Epithelial cell of alveolus of lung (primary cell): ENCODE measurements around the gene IL11RA. TPM values are rescaled to one million over a fixed set of nuclear protein-coding genes. Genes with fewer than 3 reads are reported as not detected.

Experiments used
- total RNA-seq: library from RNA; depleted of rRNA; stranded (reverse); fragments of >200 nt; gene quantifications from 2 replicates; pipeline ENCODE4 v1.2.1, GENCODE V29; 2015

The IL11RA gene
- 10.2 and 13.3 TPM in 2 replicates for total RNA-seq

DNA sequence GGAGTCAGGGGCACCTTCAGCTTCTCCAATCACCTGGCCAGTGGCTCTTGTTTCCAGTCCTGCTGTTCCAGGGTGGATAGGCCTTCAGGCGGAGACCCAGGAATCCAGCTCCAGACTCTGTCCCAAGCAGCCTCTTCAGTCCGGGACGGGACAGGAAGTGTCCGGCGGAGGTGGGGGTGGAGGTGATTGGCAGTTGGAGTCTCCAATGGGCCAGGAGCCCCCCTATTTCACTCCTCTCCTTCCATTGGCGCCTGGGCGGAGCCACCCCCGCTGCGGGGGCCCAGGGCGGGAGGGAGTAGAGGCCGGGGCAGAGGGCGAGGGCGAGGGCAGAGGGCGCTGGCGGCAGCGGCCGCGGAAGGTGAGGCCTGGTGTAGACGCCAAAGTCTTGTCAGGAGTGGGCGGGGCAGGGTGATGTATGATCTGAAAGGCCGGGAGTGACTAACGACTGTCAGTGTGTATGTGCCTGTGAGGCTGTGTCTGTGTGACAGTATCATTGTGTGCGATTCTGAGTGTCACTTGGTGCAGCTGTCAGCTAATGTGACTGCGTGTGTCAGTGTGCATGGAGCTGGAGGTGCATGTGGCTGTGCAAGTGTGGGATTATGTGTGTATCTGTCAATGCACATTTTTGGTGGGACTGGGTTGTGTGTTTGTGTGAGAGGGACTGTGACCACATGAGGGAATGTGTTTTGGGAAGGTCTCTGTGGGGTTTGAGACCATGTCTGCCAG, at the start of gene IL11RA:
TSS of gene IL11RA (plus strand) at position 310 of the 726 bp plus-strand sequence. CDS start 3,033 bp downstream, outside the sequence.

DNA sequence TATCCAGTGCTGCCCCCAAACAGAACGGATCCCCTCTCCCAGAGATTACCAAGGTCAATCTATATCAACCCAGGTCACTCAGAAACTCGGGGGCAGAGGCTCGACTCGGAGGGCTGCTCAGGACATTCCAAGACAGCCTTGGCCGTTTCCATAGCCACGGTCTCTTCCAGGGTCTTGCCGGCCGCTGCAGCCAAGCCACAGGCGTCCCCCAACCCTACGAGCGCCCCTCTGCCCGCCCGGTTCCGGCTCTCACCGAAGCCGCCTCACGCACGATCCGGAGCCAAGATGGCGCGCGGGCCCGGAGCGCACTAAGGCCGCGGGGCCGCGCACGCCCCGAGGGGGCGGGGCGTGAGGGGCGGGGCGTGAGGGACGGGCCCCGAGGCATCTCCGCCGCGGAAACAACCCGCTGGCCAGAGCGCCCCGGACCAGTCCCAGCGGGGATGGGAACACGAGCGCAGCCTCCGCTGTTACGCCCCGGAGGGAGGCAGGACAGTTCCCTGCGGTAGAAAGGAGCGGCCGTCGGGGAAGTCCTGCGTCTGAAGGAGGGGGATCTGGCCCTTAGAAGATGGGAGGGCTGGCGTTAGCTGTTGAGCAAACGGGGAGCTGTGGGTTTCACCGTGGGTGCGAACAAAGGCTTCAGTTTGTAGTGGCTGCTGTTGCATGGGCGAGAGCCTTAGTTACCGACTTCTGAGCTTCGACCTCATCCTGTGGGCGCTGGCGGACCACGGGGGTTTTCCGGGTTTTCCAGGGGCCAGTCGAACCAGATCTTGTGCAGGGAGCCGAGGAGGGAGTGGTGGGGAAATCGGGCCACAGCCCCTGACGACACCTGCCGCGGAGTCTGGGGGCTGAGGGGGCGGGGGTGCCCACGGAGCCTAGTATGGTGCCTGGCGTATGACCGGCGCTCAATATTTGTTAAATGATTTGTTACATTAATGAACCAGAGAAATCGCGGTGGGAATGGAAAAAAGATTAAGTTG, 39.9 kb upstream of the IL11RA start, which contains the start of gene RPP25L:
TSS of gene RPP25L (minus strand) at position 287 of the 977 bp plus-strand sequence. CDS start 801 bp downstream, outside the sequence.

DNA sequence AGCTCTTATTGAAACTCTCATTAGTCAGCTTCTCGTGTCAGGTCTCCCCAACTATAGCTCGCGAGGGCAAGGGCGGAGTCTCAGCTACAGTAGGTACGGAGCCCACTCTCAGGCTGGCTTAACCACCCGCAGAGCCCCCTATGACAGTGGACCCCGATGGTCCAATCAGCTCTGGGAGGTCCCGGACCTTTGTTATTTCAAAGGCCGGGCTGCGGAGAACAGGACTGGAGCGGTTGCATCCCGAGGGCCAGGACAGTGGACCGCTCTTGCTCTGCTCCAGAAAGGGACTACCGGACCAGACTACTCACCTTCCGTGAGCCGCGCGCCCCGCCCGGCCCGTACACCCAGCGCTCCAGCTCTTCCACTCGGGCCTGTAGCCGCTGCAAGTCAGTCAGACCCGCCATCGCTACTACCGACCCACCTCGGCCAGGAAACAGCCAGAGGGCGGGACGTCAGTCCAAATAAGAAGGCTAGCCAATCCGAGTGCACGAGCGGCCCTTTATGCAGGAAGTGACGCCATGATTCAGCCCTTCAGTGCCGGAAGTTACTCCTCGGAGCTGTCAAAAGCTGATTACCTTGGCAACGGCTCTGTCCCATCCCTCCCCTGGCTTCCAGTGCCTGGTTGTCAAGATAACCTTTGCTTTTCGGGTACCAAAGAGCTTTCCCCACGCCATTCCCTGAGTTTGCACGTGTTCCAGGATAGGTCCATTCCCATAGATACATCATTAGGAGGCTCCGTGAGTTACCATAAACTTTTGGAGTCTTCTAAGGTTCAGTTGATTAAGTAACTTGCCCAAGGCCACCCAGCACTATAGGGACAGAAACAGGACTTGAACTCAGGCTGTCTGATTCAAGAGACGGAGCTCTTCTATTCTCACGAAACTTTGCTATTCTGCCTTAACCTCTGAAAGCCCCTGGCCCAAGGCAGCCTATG, 31.7 kb upstream of the IL11RA start, which contains the start of gene DCTN3:
TSS of gene DCTN3 (minus strand) at position 435 of the 934 bp plus-strand sequence. CDS start at position 404, 31 bp downstream.

DNA sequence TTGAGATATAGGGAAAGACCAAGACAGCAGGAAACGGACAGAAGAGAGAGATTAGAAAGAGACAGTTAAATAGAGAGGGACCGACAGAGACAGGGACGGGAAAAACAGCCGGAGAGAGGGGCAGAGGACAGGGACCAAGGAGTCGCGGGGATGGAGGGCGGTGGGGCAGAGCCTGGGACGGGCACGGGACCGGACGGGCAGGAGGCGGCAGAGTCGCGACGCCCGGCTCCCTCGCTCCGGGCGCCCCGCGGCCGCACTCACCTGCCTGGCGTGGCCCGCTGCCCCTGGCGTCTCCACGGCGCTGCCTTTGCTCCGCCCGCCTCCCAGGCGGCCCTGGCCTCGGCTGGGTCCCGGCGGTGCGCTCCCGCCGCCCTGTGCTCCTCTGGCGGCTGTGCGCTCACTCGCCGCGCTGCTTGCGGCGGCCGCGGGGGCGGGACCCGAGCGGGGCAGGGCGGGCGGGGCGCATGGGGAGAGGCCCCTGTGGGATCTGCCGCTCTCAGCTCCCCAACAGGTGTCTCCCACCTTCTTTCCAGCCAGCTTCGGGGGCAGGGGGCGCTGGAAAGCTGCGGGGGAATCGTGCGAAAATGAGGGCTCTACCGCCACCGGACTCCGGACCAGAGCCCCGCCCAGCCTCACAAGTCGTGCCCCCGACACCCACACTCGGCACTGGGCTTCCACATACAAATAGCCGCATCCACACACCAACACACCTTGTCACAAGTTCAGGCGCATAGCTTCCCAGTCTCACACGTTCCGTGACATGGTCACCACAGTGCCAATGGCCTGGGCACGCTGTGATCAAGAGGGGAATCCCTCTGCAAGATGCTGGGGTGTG, 23.1 kb upstream of the IL11RA start, which contains the start of gene ARID3C:
TSS of gene ARID3C (minus strand) at position 411 of the 835 bp plus-strand sequence. CDS start 1,052 bp downstream, outside the sequence.

DNA sequence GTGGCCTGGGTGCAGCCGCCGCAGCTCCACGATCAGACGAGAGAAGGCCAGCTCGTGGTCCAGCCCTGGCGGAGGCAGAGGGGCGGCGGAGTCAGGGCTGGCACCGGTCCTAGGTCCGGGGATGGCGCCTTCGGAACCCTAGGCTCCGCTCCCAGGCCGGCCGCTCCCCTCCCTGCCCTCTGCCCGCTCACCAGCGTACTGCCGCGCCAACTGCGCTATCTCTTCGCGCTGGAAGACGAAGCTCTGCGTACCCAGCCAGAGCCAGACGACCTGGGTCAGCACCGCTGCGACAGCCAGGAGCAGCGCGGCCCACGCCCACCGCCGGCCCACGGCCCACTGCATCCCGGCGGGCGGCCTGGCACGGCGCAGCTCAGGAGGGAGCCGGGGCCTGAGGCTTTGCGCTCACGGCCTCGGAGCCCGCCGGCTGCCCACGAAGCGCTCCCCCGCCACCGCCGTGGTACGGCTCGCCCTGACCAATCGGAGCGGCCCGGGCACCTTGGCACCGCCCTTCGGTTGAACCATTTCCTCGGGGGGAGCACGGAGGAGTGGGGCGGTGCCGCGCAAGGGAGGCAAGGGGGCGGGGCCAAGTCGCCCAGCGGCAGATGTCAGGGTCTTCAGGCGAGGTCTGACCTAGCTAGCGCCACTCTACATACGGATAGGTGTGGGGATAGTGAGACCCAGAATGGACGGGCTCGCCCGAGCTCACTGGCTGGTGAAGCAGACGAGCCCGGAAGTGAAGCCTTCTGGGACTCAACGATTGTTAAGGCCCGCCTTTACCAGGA, 14.4 kb upstream of the IL11RA start, which contains the start of gene SIGMAR1:
TSS of gene SIGMAR1 (minus strand) at position 432 of the 782 bp plus-strand sequence. CDS start at position 342, 90 bp downstream.

DNA sequence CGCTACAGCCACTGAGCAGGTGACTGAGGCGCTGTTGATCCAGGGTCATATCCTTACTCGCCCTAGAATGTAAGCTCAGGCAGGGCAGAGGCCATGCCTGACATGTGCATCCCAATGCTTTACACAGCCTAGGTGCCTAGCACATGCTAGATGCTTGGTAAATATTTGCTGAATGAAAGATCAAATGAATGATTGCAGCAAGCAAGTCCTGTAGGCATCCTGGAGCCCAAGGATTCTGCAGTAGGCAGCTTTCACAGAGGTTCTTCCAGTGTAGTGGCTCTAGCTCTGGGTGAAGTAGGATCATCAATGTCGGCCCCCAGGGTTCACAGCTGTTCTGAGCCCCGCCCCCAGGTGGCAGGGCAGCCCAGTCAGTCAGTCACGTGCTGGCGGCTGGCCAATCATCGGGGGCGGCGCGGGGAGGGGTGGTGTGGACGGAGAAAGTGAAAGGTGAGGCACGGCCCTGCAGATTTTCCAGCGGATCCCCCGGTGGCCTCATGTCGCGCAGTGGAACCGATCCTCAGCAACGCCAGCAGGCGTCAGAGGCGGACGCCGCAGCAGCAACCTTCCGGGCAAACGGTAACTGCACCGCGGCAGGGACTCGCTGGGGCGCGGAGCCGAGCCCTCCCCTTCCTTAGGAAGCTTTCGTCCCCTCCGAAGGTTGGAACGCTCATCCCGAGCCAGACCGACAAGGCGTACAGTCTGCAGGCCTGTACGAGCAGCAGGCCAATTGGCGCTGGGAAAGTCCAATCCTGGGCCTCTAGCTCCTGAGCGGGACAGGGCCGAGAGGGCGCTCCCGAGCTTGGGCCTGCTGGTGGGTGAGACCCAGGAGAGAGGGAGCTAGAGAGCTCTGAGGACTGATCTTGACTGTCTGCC, 5.5 kb upstream of the IL11RA start, which contains the start of gene GALT:
TSS of gene GALT (plus strand) at position 465 of the 873 bp plus-strand sequence. CDS start at position 495, 30 bp downstream.

DNA sequence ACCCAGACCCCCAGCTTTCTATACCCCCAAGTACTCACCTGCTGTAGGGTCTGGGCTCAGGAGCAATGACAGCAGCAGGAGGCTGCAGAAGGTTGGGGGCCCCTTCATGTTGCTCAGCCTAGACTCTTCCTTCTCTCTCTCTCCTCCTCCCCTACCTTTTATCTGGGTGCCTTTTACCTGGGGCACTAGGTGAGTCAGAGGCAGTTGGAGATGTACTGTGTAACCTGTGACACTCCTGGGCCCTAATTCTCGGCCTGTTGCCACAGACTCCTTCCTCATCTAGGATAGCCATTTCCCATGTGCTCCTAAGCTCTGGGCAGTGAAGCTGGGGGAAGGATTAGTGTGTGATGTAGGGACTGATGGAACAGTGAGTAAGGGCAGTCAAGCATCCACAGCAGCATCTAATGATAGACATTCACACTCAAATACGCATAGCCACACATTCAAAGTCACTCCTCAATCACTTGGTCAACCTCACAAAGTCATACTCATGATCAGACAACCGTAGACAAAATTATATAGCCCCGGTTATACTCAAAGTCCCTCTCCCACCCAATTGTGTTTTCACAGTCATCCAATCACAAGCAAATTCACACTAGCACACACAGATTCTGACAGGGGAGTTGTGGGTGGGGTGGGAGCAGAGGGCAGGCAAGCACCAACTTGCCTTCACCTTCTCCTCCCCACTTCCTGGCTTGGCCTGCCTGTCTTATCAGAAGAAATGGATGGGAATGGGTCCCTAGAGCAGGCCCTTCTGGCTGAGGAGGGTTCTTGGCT, 10.7 kb downstream of the IL11RA start, which contains the start of gene CCL27:
TSS of gene CCL27 (minus strand) at position 132 of the 777 bp plus-strand sequence. CDS start at position 108, 24 bp downstream.

DNA sequence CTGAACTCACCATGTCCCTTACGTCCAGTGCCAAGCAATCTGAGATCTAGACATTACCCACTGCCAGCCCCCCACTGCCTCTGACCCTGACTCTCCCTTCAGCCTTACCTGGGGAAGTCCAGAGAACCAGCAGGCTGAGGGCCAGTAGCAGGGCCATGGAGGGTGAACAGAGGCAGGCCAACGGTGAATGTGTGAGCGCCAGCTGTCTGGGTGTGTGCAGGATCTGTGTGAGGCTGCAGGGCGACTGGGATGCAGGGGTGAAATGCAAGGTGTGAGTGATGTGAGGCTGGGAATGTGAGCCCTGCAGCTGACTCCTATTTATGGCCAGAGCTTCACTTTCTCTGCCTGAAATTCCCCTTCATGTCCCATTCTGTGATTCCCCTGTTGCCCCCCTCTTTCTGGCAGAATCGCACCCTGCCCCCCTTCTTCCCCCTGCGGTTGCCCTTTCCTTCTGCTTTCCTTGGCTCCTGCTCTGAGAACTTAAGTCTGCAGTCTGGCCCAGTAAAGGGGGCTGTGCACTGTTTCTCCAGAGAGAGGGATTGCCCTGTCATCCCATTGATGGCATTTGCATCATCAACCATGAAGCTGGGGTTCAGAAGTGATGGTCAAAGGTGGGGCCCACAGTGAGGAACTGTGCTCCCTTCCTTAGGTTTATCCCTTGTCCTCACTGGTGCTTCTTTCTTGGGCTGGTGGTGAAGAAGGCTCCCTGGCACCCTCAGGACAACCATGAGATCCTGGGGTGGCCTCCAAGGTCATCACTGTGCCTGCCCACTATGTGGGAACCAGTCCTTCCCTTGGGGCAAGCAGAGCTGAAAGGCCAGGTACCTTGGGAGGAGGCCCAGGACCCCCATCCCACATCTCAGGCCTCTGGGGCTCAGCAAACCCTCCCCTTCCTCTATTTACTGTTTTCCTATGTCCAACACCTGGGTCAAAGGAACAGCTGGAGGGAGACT, 39.3 kb downstream of the IL11RA start, which contains the start of gene CCL19:
TSS of gene CCL19 (minus strand) at position 294 of the 953 bp plus-strand sequence. CDS start at position 157, 137 bp downstream.

DNA sequence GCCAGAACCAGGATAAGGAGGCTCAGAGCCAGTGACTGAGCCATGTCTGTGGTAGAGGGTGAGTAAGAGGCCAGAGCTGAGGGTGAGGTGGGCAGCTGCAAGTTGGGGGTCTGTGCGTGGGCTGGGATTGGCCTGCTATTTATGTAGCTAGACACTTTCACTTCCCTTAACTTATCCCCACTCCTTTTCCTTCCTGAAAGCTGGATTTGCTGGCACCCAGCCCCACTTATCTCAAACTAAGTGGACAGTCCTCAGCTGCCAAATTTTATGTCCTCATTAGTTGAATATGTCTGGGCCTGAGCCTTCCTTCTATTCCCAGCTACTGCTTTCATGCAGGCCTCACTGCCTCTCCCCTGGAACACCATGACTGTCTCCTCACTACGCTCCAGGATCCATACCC, 58.0 kb downstream of the IL11RA start, which contains the start of gene CCL21:
TSS of gene CCL21 (minus strand) at position 114 of the 400 bp plus-strand sequence. CDS start at position 44, 70 bp downstream.

Other genes with a start within 250 kb of the IL11RA start
- gene FAM219A, start 193.6 kb upstream of the IL11RA start, total RNA-seq, result 12.5 and 13.4 TPM in 2 replicates
- not detected in 2 replicates for gene DNAI1, start 193.4 kb upstream of the IL11RA start, total RNA-seq
- gene ENHO, start 129.2 kb upstream of the IL11RA start, total RNA-seq, result not detected in 2 replicates
- gene CNTFR, start 62.5 kb upstream of the IL11RA start, total RNA-seq, result 1.1 TPM in 1 of 2 replicates, not detected in the other
- gene RPP25L, start 40.1 kb upstream of the IL11RA start, total RNA-seq, result 30.1 and 42.9 TPM in 2 replicates
- 115 and 177 TPM in 2 replicates for gene DCTN3, start 31.7 kb upstream of the IL11RA start, total RNA-seq
- gene ARID3C, start 23.1 kb upstream of the IL11RA start, total RNA-seq, result 0.13 TPM in 1 of 2 replicates, not detected in the other
- 99.2 and 152 TPM in 2 replicates for gene SIGMAR1, start 14.4 kb upstream of the IL11RA start, total RNA-seq
- gene GALT, start 5.5 kb upstream of the IL11RA start, total RNA-seq, result 18.5 and 34.5 TPM in 2 replicates
- gene CCL27, start 10.5 kb downstream of the IL11RA start, total RNA-seq, result 0.39 TPM in 1 of 2 replicates, not detected in the other
- gene CCL19, start 39.1 kb downstream of the IL11RA start, total RNA-seq, result not detected in 2 replicates
- not detected in 2 replicates for gene CCL21, start 58.0 kb downstream of the IL11RA start, total RNA-seq